Loucy (cell line): ENCODE results near the gene SLC46A2.

Source experiments
- CTCF ChIP-seq: fragments of 200-600 bp; sonication (generic); conservative IDR thresholded peaks from 2 replicates; pipeline ENCODE4 v1.5.1; 2014; ENCODE audit warnings: mild to moderate bottlenecking, antibody characterized with exemption, low read length
- EZH2phosphoT487 ChIP-seq: fragments of 200-600 bp; IDR thresholded peaks from 2 replicates; pipeline ENCODE4 v1.6.1; 2018; ENCODE audit warnings: antibody characterized with exemption, mild to moderate bottlenecking, moderate library complexity, borderline replicate concordance

DNA sequence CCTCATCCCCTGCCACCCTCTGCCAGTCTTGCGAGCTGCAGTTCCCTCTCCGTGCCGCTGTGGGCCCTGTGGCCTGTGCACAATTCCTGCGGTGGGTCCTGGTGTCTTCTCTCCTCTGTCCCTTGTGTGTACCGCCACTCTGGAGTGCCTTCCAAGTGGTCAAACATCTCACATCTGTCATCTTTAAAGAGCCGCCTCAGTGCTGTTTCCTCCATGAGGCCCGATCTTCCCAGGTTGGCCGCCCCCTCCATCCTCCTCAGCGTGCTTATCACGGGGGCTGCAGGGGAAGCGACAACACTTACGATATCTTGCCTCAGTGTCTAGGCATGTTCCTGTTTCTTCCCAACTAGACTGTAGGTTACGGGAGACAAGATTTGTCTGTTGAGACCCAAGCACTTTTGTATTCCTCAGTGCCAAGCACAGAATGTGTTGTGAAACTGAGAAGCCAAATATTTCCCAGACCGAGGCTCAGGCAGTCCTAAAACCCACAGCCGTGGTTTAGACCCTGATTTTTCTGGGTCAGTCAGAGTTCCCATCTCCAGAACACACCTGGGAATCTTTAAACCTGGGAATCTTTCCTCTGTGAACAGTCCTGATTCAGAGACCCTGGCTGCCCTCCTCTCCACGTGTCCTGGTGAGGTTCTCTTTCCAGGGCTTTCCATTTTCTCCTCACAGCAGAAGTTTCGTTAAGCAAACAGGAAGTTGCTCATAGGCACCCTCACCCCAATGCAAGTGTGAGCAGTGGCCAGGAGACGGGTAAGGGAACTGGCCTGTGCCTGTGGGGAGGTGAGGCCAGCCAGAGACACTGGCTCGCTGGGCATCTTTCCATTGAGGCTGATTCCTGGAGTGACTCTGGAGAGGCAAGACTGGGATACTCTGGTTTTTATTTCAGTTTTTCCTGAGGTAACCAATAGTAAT lies 28.8 kb downstream of the SLC46A2 start:
- no peak for TF ChIP-seq CTCF
- TF ChIP-seq EZH2phosphoT487: no peak
